ENCODE results near the gene GTF3A.

GTF3A gene

GRCh38 chr13:27401210-27401609, 23.2 kb upstream of the GTF3A start:
- Histone ChIP-seq H2BK5ac (ENCODE audit: low read depth, low read length, poor library complexity) (no peak overlapping the region), H3K4ac (ENCODE audit: low read depth, low read length) (no peak overlapping the region), H4K12ac (ENCODE audit: low read depth, low read length) (no peak overlapping the region), H3K79me2 (ENCODE audit: control insufficient read depth, insufficient read depth, low read length, poor library complexity) (no peaks in the 10 kb centered on the region), H3K14ac (ENCODE audit: low read length) (no peak overlapping the region), H4K8ac (ENCODE audit: low read depth, low read length) (no peak overlapping the region), H3K4me3 (ENCODE audit: low read depth, low read length) (no peak overlapping the region), H3K27ac (ENCODE audit: low read depth, low read length) (no peak overlapping the region), H3K79me1 (ENCODE audit: low read length) (no peaks in the 10 kb centered on the region), H3K4me2 (ENCODE audit: low read length) (no peak overlapping the region), H3K9ac (ENCODE audit: low read length) (no peak overlapping the region), H3K18ac (ENCODE audit: low read length) (no peak overlapping the region), H2BK12ac (ENCODE audit: low read length) (no peak overlapping the region), H2BK120ac (ENCODE audit: insufficient read depth, low read length, poor library complexity) (no peak overlapping the region), H3K4me1 (ENCODE audit: control insufficient read depth in 1 of 2, insufficient read depth in 2 of 2, low read length in 2 of 2) (peaks cover 8 to 13% of the 10 kb centered on the region in 2 experiments), H3K9me3 (ENCODE audit: insufficient read depth, low read depth, low read length) (no peaks in the 10 kb centered on the region), H3K27me3 (ENCODE audit: insufficient read depth, low read length) (no peaks in the 10 kb centered on the region), H3K36me3 (ENCODE audit: control insufficient read depth in 1 of 2, insufficient read depth in 2 of 2, low read length in 2 of 2) (peaks cover 0 to 2% of the 10 kb centered on the region in 2 experiments), H3K23ac (ENCODE audit: low read length) (no peak overlapping the region), H4K91ac (ENCODE audit: low read depth, low read length) (no peak overlapping the region), H2AFZ (ENCODE audit: insufficient read depth, low read length, poor library complexity) (no peak overlapping the region), H2AK5ac (ENCODE audit: low read length) (no peak overlapping the region)
- DNase-seq, result peak in 1 of 2 donors; percentile 5
- no CpG with 5 or more reads among the region's 3 CpGs for WGBS (ENCODE audit: extremely low coverage, insufficient coverage, insufficient read length)

GRCh38 chr13:27403203-27403678, 21.2 kb upstream of the GTF3A start:
- no peak overlapping the region for H2AK5ac ChIP-seq (ENCODE audit: low read length)
- DNase-seq, result peak in 1 of 2 donors; percentile 34
- H3K9me3 ChIP-seq (ENCODE audit: insufficient read depth, low read depth, low read length), result no peaks in the 10 kb centered on the region
- no peak overlapping the region for H2BK12ac ChIP-seq (ENCODE audit: low read length)
- no peak overlapping the region for H3K4ac ChIP-seq (ENCODE audit: low read depth, low read length)
- H3K14ac ChIP-seq (ENCODE audit: low read length), result no peak overlapping the region
- no peak overlapping the region for H2BK120ac ChIP-seq (ENCODE audit: insufficient read depth, low read length, poor library complexity)
- H3K79me1 ChIP-seq (ENCODE audit: low read length), result no peaks in the 10 kb centered on the region
- H3K23ac ChIP-seq (ENCODE audit: low read length), result no peak overlapping the region
- no peaks in the 10 kb centered on the region for H3K27me3 ChIP-seq (ENCODE audit: insufficient read depth, low read length)
- no peak overlapping the region for H4K12ac ChIP-seq (ENCODE audit: low read depth, low read length)
- H3K36me3 ChIP-seq (ENCODE audit: control insufficient read depth in 1 of 2, insufficient read depth in 2 of 2, low read length in 2 of 2), result no peaks in the 10 kb centered on the region
- H3K4me3 ChIP-seq (ENCODE audit: low read depth, low read length), result no peak overlapping the region
- peak overlapping the region; percentile 35 for H3K27ac ChIP-seq (ENCODE audit: low read depth, low read length)
- peaks cover 8 to 13% of the 10 kb centered on the region in 2 experiments for H3K4me1 ChIP-seq (ENCODE audit: control insufficient read depth in 1 of 2, insufficient read depth in 2 of 2, low read length in 2 of 2)
- H3K4me2 ChIP-seq (ENCODE audit: low read length), result peak overlapping the region; percentile 40
- no peak overlapping the region for H2AFZ ChIP-seq (ENCODE audit: insufficient read depth, low read length, poor library complexity)
- no peak overlapping the region for H3K18ac ChIP-seq (ENCODE audit: low read length)
- no peak overlapping the region for H4K91ac ChIP-seq (ENCODE audit: low read depth, low read length)
- H4K8ac ChIP-seq (ENCODE audit: low read depth, low read length), result no peak overlapping the region
- no peak overlapping the region for H2BK5ac ChIP-seq (ENCODE audit: low read depth, low read length, poor library complexity)
- no peak overlapping the region for H3K9ac ChIP-seq (ENCODE audit: low read length)
- no CpG with 5 or more reads among the region's 3 CpGs for WGBS (ENCODE audit: extremely low coverage, insufficient coverage, insufficient read length)
- H3K79me2 ChIP-seq (ENCODE audit: control insufficient read depth, insufficient read depth, low read length, poor library complexity), result no peaks in the 10 kb centered on the region

- no peak for DNase-seq
- H3K9ac ChIP-seq (ENCODE audit: low read length), result no peak overlapping the region
- H3K9me3 ChIP-seq (ENCODE audit: insufficient read depth, low read depth, low read length), result no peaks in the 10 kb centered on the region
- peak overlapping the region; percentile 35 for H3K27ac ChIP-seq (ENCODE audit: low read depth, low read length)
- no peak overlapping the region for H3K18ac ChIP-seq (ENCODE audit: low read length)
- H3K36me3 ChIP-seq (ENCODE audit: control insufficient read depth in 1 of 2, insufficient read depth in 2 of 2, low read length in 2 of 2), result no peaks in the 10 kb centered on the region
- peak overlapping the region; percentile 40 for H3K4me2 ChIP-seq (ENCODE audit: low read length)
- no peaks in the 10 kb centered on the region for H3K27me3 ChIP-seq (ENCODE audit: insufficient read depth, low read length)
- H3K4ac ChIP-seq (ENCODE audit: low read depth, low read length), result no peak overlapping the region
- H2BK120ac ChIP-seq (ENCODE audit: insufficient read depth, low read length, poor library complexity), result no peak overlapping the region
- H3K14ac ChIP-seq (ENCODE audit: low read length), result no peak overlapping the region
- H2BK12ac ChIP-seq (ENCODE audit: low read length), result no peak overlapping the region
- no peak overlapping the region for H4K91ac ChIP-seq (ENCODE audit: low read depth, low read length)
- H2BK5ac ChIP-seq (ENCODE audit: low read depth, low read length, poor library complexity), result peak overlapping the region; percentile 2
- H4K8ac ChIP-seq (ENCODE audit: low read depth, low read length), result peak overlapping the region; percentile 20
- no peaks in the 10 kb centered on the region for H3K79me2 ChIP-seq (ENCODE audit: control insufficient read depth, insufficient read depth, low read length, poor library complexity)
- no peak overlapping the region for H2AFZ ChIP-seq (ENCODE audit: insufficient read depth, low read length, poor library complexity)
- H3K4me3 ChIP-seq (ENCODE audit: low read depth, low read length), result no peak overlapping the region
- no peaks in the 10 kb centered on the region for H3K79me1 ChIP-seq (ENCODE audit: low read length)
- H4K12ac ChIP-seq (ENCODE audit: low read depth, low read length), result no peak overlapping the region
- H2AK5ac ChIP-seq (ENCODE audit: low read length), result no peak overlapping the region
- no CpG with 5 or more reads among the region's 10 CpGs for WGBS (ENCODE audit: extremely low coverage, insufficient coverage, insufficient read length)
- H3K4me1 ChIP-seq (ENCODE audit: control insufficient read depth in 1 of 2, insufficient read depth in 2 of 2, low read length in 2 of 2), result peaks cover 8 to 13% of the 10 kb centered on the region in 2 experiments
- no peak overlapping the region for H3K23ac ChIP-seq (ENCODE audit: low read length)
These were observed 20.6 kb upstream of the GTF3A start for GRCh38 chr13:27403727-27404385.

- no peak overlapping the region for H3K9ac ChIP-seq (ENCODE audit: low read length)
- no peak overlapping the region for H3K4ac ChIP-seq (ENCODE audit: low read depth, low read length)
- no peak overlapping the region for H2BK120ac ChIP-seq (ENCODE audit: insufficient read depth, low read length, poor library complexity)
- no peaks in the 10 kb centered on the region for H3K36me3 ChIP-seq (ENCODE audit: control insufficient read depth in 1 of 2, insufficient read depth in 2 of 2, low read length in 2 of 2)
- H2BK12ac ChIP-seq (ENCODE audit: low read length), result no peak overlapping the region
- H3K27me3 ChIP-seq (ENCODE audit: insufficient read depth, low read length), result no peaks in the 10 kb centered on the region
- H3K14ac ChIP-seq (ENCODE audit: low read length), result no peak overlapping the region
- no peak overlapping the region for H3K4me2 ChIP-seq (ENCODE audit: low read length)
- no peaks in the 10 kb centered on the region for H3K79me2 ChIP-seq (ENCODE audit: control insufficient read depth, insufficient read depth, low read length, poor library complexity)
- no peak overlapping the region for H3K23ac ChIP-seq (ENCODE audit: low read length)
- no peak overlapping the region for H2AK5ac ChIP-seq (ENCODE audit: low read length)
- no peak overlapping the region for H4K91ac ChIP-seq (ENCODE audit: low read depth, low read length)
- DNase-seq, result no peak
- H2BK5ac ChIP-seq (ENCODE audit: low read depth, low read length, poor library complexity), result no peak overlapping the region
- H4K12ac ChIP-seq (ENCODE audit: low read depth, low read length), result no peak overlapping the region
- H3K4me1 ChIP-seq (ENCODE audit: control insufficient read depth in 1 of 2, insufficient read depth in 2 of 2, low read length in 2 of 2), result peaks cover 8 to 13% of the 10 kb centered on the region in 2 experiments
- no peak overlapping the region for H3K18ac ChIP-seq (ENCODE audit: low read length)
- no peak overlapping the region for H4K8ac ChIP-seq (ENCODE audit: low read depth, low read length)
- H3K27ac ChIP-seq (ENCODE audit: low read depth, low read length), result no peak overlapping the region
- WGBS (ENCODE audit: extremely low coverage, insufficient coverage, insufficient read length), result no CpG with 5 or more reads among the region's 17 CpGs
- no peak overlapping the region for H2AFZ ChIP-seq (ENCODE audit: insufficient read depth, low read length, poor library complexity)
- no peaks in the 10 kb centered on the region for H3K79me1 ChIP-seq (ENCODE audit: low read length)
- H3K4me3 ChIP-seq (ENCODE audit: low read depth, low read length), result no peak overlapping the region
- H3K9me3 ChIP-seq (ENCODE audit: insufficient read depth, low read depth, low read length), result no peaks in the 10 kb centered on the region
These were observed 19.7 kb upstream of the GTF3A start for GRCh38 chr13:27404680-27405079.

Data from trophoblast cell (in vitro differentiated cells and primary cell).